Posterior cingulate gyrus (tissue), 11 donors: Measurements from ENCODE around the gene LMNB1.
"Not testable (repeated sequence)": the region's sequence is repeated elsewhere in the genome, so short reads cannot be mapped to it uniquely, and the experiment has no call there.

Experiments used
- DNase-seq, 10 donors: peaks; one replicate each; pipeline versions ENCODE4 v3.0.0 to v3.0.0-alpha.2; 2020 to 2021; ENCODE audit warnings: mixed read lengths in 3 of 10
- intact Hi-C: fragments of 100-400 bp; cut with DNase I; formaldehyde crosslinking; loops from one replicate; pipeline ENCODE4 v1.15.1; 2023

LMNB1 gene, protein sequence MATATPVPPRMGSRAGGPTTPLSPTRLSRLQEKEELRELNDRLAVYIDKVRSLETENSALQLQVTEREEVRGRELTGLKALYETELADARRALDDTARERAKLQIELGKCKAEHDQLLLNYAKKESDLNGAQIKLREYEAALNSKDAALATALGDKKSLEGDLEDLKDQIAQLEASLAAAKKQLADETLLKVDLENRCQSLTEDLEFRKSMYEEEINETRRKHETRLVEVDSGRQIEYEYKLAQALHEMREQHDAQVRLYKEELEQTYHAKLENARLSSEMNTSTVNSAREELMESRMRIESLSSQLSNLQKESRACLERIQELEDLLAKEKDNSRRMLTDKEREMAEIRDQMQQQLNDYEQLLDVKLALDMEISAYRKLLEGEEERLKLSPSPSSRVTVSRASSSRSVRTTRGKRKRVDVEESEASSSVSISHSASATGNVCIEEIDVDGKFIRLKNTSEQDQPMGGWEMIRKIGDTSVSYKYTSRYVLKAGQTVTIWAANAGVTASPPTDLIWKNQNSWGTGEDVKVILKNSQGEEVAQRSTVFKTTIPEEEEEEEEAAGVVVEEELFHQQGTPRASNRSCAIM

DNA sequence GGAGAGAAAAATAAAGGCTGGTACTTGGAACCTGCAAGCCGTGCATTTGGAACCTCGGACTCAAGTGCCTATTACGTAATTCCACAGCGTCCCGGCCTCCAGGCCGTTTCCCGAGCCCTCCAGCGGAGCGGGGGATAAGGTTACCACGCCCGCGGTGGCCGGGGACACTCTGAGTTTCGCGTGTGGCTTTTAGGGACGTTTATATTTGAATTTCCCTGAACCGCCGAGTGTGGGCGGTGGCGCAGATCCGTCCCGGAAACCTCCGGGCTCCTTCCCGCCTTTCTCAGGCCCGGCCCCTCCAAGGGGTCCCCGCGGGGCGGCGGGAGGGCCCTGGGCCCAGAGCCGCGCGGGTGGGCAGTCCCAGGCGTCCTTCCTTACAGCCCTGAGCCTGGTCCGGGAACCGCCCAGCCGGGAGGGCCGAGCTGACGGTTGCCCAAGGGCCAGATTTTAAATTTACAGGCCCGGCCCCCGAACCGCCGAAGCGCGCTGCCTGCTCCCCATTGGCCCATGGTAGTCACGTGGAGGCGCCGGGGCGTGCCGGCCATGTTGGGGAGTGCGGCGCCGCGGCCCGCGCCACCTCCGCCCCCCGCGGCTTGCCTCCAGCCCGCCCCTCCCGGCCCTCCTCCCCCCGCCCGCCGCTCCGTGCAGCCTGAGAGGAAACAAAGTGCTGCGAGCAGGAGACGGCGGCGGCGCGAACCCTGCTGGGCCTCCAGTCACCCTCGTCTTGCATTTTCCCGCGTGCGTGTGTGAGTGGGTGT is at the start of gene LMNB1:
Gene LMNB1, plus strand, starts transcription at position 638 of the 758 bp plus-strand sequence. CDS start 373 bp downstream, outside the sequence.
- intact Hi-C loops, result no loop called here
- DNase-seq, result peak; percentile 86 to 98 (median 90)

DNA sequence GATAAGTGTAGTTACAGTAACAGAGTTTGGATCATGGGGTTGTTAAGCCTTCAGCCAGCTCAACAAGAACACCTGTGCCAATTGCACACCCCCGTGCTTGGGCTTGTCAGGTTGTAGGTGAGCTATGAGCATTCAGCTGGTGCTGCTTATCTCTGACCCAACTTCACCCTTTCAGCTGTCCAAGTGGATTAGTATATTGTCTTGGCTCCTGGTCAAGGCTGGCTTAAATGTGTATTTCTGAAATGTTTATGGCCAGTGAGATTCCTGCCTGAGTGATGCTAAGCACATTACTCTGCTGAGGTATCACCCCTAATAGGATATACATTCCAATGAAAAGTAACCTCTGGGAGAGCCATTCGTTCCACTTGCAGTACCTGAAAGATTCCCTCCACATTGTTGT is 44.2 kb upstream of the LMNB1 start:
- intact Hi-C loops, result no loop called here
- no peak for DNase-seq

DNA sequence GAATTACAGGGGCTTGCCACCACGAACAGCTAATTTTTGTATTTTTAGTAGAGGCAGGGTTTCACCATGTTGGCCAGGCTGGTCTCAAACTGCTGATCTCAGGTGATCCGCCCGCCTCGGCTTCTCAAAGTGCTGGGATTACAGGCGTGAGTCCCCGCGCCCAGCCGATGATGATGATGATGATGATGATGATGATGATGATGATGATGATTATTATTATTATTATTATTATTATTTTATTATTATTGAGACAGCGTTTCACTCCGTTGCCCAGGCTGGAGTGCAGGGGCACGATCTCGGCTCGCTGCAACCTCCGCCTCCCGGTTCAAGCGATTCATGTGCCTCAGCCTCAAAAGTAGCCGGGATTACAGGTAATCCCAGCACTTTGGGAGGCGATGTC is 42.4 kb upstream of the LMNB1 start:
- intact Hi-C loops, DNase-seq: not testable (repeated sequence)

DNA sequence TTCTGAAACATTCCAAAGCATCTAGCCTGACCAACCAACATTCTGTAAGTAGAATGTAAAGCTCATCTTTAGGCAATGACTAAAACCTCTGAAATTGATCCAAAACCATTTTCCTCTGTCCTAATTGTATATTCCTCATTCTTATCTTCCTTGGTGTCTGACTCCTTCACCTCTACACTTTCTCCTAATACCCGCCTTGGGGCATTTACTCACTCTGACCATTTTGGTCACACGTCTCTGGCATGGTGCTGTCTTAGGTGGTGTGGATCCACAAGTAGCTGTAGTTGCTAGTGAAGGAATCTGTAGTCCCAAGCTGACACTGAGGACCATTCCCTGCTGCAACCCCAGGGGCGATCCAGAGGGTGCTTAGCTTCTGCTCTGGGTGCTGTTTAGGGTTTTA is 40.8 kb upstream of the LMNB1 start:
- DNase-seq, result no peak
- intact Hi-C loops, result no loop called here

DNA sequence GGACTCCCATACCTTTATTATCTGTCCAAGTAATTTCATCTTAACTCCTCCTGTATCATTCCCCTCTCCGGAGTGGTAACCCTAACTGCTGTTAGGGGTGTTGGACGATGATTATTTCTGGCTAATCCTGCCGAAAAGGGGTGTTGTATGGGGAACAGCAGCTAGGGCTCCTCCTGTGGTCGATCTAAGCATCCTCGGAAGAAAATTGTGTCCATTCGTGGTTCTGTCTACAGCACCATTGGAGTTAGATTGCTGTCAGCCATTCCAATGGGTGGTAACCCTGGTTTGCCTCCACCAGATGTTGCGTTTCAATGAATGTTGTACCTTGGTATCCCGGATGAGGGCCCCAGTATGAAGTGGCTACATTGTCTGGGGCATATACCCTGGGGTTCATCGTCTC is 35.6 kb upstream of the LMNB1 start:
- intact Hi-C loops, result no loop called here
- no peak for DNase-seq

DNA sequence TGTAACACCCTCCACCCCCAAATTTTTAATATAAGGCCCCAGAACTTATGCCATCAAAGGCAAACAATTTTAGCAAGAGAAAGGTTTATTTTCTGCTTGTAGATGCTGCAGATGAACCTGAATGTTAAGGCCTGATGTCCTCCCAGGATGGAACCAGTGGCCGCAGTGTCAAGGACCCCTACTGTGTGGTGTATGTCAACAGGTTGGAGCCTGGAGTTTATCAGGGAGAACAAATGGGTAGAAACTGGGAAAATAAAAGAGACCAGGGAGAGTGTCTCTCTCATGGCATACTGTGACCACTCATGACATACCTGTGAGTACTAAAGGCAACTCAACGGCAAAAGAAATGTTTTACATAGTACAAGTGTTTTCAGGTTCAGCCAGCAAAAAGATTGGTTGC is 34.5 kb upstream of the LMNB1 start:
- intact Hi-C loops, result no loop called here
- DNase-seq, result no peak

DNA sequence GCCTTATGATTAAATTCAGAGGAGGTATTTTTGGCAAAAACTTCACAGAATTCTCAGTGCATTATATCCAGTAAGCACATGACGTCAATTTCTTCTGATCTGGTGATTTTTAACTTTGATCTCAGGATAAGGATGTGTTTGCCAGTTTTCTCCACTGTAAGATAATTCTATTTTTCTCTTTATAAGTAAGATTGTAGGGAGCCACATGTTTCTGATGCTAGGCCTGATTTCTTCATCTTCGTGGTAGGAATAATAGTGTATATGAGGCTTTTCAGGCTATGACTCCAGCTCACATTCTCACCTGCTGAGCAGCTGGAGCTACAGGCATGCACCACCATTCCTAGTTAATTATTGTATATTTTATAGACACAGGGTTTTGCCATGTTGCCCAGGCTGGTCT is 32.1 kb upstream of the LMNB1 start:
- intact Hi-C loops, result no loop called here
- no peak for DNase-seq

DNA sequence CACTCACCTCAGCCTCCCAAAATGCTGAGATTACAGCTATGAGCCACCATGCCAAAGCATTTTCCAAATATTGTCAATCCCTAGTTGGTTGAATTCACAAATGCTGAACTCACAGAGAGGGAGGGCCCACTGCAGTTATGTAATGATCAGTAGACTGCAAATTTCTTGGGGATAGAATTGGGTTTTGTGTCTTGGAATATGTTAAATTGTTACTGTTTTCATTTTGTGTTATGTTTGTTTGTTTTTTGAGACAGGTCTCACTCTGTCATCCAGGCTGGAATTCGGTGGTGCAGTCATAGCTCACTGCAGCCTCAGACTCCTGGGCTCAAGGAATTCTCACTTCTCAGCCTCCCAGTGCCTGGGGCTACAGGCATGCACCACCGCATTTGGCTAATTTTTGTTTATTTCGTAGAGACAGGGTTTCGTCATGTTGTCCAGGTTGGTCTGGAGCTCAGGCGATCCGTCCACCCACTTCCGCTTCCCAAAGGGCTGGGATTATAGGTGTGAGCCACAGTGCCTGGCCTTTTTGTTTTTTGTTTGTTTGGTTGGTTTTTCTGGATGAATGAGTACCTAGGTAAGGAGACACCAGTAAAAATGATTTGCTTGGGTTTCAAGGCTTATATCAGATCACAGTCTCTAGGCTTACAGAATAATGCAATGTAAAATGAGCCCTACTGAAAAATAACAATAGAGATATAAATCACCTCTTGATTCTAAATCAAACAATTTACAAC is 31.5 kb upstream of the LMNB1 start:
- intact Hi-C loops, result no loop called here
- no peak for DNase-seq

DNA sequence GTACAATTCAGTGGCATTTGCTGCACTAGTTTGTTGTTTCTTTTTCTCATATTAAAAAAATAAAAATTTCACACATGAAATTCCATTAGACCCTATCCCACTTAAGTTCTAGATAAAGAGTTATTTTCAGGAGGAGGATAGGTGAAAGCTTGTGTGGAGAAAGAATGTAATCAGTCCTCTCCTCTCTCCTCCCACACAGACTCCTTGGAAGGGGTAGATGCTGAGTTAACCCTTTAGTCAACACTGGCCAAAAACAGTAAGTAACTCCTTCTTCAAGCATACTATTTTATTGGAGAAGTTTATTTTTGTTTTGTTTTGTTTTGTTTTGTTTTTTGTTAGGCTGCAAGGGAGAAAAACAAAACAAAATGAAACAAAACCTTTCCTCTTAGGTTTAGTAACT is 30.6 kb upstream of the LMNB1 start:
- DNase-seq, result no peak
- intact Hi-C loops, result no loop called here

DNA sequence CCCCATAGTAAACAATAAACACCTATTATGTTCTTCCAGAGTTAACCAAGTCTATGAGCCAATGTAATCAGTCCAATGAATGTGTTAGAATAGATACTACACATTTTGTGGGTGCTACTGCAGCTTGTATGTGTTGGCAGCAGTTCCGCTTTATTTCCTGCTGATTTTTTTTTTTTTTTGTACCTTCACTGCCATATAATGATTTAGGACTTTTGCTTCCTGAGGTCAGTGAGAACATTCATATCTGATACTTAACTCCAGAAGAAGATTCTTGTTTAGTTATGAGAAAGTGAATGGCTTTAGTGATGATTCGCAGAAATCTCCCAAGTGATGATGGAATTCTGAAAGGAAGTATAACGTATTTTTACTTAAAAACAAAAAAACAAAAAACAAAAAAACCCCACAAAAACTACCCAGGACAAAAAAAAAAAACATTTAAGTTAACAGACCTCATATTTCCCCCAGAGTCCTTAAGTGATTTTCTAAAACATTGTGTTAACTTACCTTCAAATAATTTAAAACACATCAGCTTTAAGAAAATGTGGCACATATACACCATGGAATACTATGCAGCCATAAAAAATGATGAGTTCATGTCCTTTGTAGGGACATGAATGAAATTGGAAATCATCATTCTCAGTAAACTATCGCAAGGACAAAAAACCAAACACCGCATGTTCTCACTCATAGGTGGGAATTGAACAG is 24.7 kb upstream of the LMNB1 start:
- DNase-seq, result no peak
- intact Hi-C loops, result no loop called here

DNA sequence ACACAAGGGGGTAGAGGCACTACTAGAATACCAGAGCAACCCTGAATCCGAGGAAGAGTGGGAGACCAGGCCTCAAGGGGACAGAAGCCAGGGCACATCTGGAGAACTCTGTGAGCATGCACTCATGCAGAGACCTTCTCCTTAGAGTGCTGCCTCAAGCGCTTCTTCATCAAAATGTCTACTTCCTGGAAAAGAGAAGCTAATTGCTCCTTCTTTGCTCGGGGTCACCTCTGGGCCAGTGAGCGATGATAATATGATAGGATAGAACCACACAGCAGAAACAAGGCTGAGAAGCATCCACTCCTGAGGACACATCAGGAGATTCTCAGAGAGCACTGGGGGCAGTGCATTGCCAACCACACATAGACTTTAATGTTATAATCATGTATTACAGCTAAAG is 23.7 kb upstream of the LMNB1 start:
- no peak for DNase-seq

DNA sequence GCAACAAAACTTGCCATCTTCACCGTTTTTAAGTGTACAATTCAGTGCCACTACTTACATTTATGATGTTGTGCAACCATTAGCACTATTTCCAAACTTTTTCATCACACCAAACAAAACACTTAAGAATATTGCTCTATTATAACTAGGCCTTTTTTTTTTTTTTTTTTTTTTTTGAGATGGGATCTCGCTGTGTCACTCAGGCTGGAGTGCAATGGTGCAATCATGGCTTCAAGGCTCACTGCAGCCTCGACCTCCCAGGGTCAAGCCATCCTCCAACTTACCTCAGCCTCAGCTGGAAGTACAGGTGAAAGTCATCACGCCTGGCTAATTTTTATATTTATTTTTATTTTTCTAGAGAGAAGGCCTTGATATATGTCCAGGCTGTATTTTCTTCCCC is 22.3 kb upstream of the LMNB1 start:
- DNase-seq, result no peak
- intact Hi-C loops, result no loop called here

More for the DNA sequence above, 23.7 kb upstream of the LMNB1 start:
- intact Hi-C loops, result no loop called here

DNA sequence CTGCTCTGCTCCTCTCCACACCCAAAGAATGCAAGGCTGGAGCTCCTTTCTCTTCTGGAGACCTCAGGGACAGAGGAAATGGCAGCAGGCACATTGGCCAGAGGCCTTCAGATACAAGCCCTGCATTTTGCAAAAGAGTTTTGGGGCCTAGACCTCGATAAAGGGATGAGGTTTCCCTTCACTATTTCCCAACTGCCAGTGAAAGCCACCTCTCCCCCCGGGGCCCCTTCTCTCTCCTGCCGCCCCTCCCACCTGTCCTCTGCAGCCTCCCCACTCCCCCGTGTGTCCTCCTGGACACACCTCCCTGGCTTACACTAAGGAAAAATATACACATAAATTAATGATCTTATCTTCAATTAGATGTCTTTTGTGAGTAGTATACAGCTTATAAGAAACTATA is 21.3 kb upstream of the LMNB1 start:
- intact Hi-C loops, result no loop called here
- DNase-seq, result no peak

DNA sequence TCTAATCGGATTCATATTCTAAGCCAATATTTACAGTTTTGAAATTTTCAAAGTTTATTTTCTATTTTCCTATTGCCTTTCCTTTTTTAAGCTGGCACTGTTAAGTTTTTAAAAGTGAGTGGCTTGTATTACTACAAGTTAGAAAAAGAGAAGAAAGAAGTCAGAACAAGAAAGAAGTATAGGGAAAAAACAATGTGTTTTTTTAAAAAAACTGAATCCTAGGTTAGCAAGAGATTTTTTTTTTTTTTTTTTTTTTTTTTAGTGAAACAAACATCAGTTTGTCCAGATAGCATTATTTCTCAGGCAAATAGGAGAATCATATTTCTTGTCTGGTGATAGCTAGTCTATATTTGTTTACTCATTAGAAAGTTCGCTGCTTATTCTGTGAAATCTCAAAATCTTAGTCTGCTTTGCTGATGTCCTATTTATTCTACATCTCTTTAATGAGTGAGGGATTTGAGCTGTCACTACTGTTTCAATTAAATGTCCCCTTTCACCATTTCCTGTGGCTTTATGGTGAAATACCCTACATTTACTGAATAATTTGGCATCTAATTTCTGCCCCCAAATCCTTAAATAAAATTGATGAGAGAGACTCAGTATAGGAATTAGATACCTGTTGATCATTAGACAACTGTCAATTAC is 19.1 kb upstream of the LMNB1 start:
- intact Hi-C loops, result no loop called here
- no peak for DNase-seq

DNA sequence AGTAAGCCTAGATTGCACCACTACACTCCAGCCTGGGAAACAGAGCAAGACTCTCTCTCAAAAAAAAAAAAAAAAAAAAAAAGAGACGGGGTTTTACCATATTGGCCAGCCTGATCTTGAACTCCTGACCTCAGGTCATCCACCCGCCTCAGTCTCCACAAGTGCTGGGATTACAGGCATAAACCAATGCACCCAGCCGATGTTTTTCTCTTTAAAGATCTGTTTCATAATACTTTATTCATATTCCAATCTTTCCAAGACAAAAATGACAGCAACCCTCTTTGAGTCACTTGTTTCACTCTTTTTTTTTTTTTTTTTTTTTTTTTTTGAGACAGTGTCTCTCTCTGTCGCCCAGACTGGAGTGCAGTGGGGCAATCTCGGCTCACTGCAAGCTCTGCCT is 13.6 kb upstream of the LMNB1 start:
- intact Hi-C loops, result no loop called here
- DNase-seq, result no peak

DNA sequence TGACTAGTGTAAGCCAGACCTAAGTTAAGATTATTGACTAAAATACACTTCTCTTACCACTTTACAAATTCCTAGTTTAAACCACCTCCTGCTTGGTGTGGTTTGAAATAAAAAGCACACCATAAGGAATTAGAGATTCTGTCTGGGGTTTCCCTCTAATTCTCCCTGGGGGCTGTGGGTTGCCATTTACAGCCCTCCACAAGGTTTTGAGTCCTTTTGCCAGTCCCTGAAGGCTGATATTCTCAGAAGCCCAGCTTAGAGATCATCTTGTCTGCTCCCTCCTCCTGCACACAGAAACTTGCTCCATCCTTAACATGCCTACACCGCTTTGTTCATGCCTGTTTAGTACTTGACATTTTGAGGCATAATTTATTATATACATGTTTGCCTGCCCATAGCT is 7.2 kb upstream of the LMNB1 start:
- DNase-seq, result no peak
- intact Hi-C loops, result no loop called here

DNA sequence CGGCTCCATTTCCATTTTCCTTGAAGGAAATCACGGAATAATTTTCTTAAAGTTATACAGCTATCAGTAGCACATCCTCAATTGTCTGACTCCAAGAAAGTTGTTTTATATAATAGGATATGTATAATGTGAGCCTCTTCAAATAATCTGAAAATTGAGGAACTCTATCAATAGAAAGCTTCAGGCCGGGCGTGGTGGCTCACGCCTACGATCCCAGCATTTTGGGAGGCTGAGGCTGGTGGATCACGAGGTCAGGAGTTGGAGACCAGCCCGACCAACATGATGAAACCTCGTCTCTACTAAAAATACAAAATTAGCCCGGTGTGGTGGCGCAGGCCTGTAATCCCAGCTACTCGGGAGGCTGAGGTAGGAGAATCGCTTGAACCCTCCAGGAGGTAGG is 3.4 kb upstream of the LMNB1 start:
- intact Hi-C loops, DNase-seq: not testable (repeated sequence)

DNA sequence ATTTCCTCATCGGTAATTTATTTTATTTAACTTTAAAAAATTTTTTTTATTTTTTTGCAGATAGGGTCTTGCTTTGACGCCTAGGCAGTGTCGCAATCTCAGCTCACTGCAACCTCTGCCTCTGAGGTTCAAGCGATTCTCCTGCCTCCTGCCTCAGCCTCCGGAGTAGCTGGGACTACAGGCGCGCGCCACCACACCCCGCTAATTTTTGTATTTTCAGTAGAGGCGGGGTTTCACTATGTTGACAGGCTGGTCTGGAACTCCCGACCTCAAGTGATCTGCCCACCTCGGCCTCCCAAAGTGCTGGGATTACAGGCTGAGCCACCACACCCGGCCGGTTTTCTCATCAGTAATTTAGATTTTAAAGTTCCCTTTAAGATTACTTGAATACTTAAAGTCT is 2.3 kb upstream of the LMNB1 start:
- intact Hi-C loops, result not testable (repeated sequence)

DNA sequence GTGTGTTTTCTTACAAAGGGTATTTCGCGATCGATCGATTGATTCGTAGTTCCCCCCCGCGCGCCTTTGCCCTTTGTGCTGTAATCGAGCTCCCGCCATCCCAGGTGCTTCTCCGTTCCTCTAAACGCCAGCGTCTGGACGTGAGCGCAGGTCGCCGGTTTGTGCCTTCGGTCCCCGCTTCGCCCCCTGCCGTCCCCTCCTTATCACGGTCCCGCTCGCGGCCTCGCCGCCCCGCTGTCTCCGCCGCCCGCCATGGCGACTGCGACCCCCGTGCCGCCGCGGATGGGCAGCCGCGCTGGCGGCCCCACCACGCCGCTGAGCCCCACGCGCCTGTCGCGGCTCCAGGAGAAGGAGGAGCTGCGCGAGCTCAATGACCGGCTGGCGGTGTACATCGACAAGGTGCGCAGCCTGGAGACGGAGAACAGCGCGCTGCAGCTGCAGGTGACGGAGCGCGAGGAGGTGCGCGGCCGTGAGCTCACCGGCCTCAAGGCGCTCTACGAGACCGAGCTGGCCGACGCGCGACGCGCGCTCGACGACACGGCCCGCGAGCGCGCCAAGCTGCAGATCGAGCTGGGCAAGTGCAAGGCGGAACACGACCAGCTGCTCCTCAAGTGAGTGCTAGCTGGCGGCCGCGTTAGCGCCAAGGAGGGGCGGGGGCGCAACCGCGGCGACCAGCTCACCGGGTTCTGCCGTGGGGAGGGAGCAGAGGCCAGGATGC is 480 bp downstream of the LMNB1 start:
- DNase-seq, result peak in 9 of 10 donors; percentile 31 to 93 (median 67)
- intact Hi-C loops, result no loop called here

More for the DNA sequence above, 2.3 kb upstream of the LMNB1 start:
- not testable (repeated sequence) for DNase-seq
